ENCODE measurements around the gene GGACT.

GGACT gene

GRCh38 chr13:100552755-100553154 lies 35.8 kb downstream of the GGACT start:
- Histone ChIP-seq H3K27me3 (ENCODE audit: low read depth, low read length) (no peaks in the 10 kb centered on the region), H3K4me1 (ENCODE audit: low read length) (no peaks in the 10 kb centered on the region), H2AFZ (ENCODE audit: low read depth, low read length) (no peak overlapping the region), H3K79me2 (ENCODE audit: low read length) (no peaks in the 10 kb centered on the region), H3K27ac (ENCODE audit: low read length) (no peak overlapping the region), H3K36me3 (replicated peaks; ENCODE audit: low read depth, low read length) (no peaks in the 10 kb centered on the region), H4K20me1 (ENCODE audit: insufficient read depth, low read length) (no peaks in the 10 kb centered on the region), H3K9me3 (ENCODE audit: insufficient read depth, low read length) (no peaks in the 10 kb centered on the region), H3K9ac (ENCODE audit: low read length) (no peak overlapping the region), H3K4me3 (ENCODE audit: low read length) (no peak overlapping the region), H3K4me2 (ENCODE audit: low read length) (no peak overlapping the region)
- no peak for TF ChIP-seq CTCF (IDR thresholded peaks at IDR 0.05; ENCODE audit: low read depth, low read length)
- TF ChIP-seq EZH2phosphoT487 (IDR thresholded peaks at IDR 0.05; ENCODE audit: low read depth), result no peak

- no peak overlapping the region for H3K4me3 ChIP-seq (ENCODE audit: low read length)
- no peaks in the 10 kb centered on the region for H3K27me3 ChIP-seq (ENCODE audit: low read depth, low read length)
- H3K27ac ChIP-seq (ENCODE audit: low read length), result no peak overlapping the region
- H4K20me1 ChIP-seq (ENCODE audit: insufficient read depth, low read length), result 0 out of 2 replicates have a peak, but pooled peaks cover 4% of the 10 kb centered on the region
- no peak overlapping the region for H2AFZ ChIP-seq (ENCODE audit: low read depth, low read length)
- no peaks in the 10 kb centered on the region for H3K79me2 ChIP-seq (ENCODE audit: low read length)
- H3K9ac ChIP-seq (ENCODE audit: low read length), result no peak overlapping the region
- H3K4me2 ChIP-seq (ENCODE audit: low read length), result no peak overlapping the region
- H3K4me1 ChIP-seq (ENCODE audit: low read length), result no peaks in the 10 kb centered on the region
- TF ChIP-seq EZH2phosphoT487 (IDR thresholded peaks at IDR 0.05; ENCODE audit: low read depth) (no peak), CTCF (IDR thresholded peaks at IDR 0.05; ENCODE audit: low read depth, low read length) (no peak)
- no peaks in the 10 kb centered on the region for H3K9me3 ChIP-seq (ENCODE audit: insufficient read depth, low read length)
- no peaks in the 10 kb centered on the region for H3K36me3 ChIP-seq (replicated peaks; ENCODE audit: low read depth, low read length)
These were observed 39.3 kb downstream of the GGACT start for GRCh38 chr13:100549316-100549715.

- Histone ChIP-seq H3K4me2 (ENCODE audit: low read length) (no peak overlapping the region), H4K20me1 (ENCODE audit: insufficient read depth, low read length) (0 out of 2 replicates have a peak, but pooled peaks cover 4% of the 10 kb centered on the region), H3K79me2 (ENCODE audit: low read length) (no peaks in the 10 kb centered on the region), H3K4me1 (ENCODE audit: low read length) (peaks cover 2% of the 10 kb centered on the region), H3K9me3 (ENCODE audit: insufficient read depth, low read length) (no peaks in the 10 kb centered on the region), H3K36me3 (replicated peaks; ENCODE audit: low read depth, low read length) (no peaks in the 10 kb centered on the region), H3K27me3 (ENCODE audit: low read depth, low read length) (no peaks in the 10 kb centered on the region), H3K27ac (ENCODE audit: low read length) (no peak overlapping the region), H3K9ac (ENCODE audit: low read length) (no peak overlapping the region), H3K4me3 (ENCODE audit: low read length) (no peak overlapping the region), H2AFZ (ENCODE audit: low read depth, low read length) (no peak overlapping the region)
- TF ChIP-seq CTCF (IDR thresholded peaks at IDR 0.05; ENCODE audit: low read depth, low read length), result no peak
- TF ChIP-seq EZH2phosphoT487 (IDR thresholded peaks at IDR 0.05; ENCODE audit: low read depth), result no peak
These were observed 40.8 kb downstream of the GGACT start for GRCh38 chr13:100547791-100548201.

- Histone ChIP-seq H3K4me1 (ENCODE audit: low read length) (peaks cover 7% of the 10 kb centered on the region), H3K9ac (ENCODE audit: low read length) (no peak overlapping the region), H3K9me3 (ENCODE audit: insufficient read depth, low read length) (no peaks in the 10 kb centered on the region), H3K27me3 (ENCODE audit: low read depth, low read length) (no peaks in the 10 kb centered on the region), H4K20me1 (ENCODE audit: insufficient read depth, low read length) (0 out of 2 replicates have a peak, but pooled peaks cover 4% of the 10 kb centered on the region), H2AFZ (ENCODE audit: low read depth, low read length) (no peak overlapping the region), H3K4me3 (ENCODE audit: low read length) (no peak overlapping the region), H3K79me2 (ENCODE audit: low read length) (no peaks in the 10 kb centered on the region), H3K27ac (ENCODE audit: low read length) (no peak overlapping the region), H3K36me3 (replicated peaks; ENCODE audit: low read depth, low read length) (no peaks in the 10 kb centered on the region), H3K4me2 (ENCODE audit: low read length) (no peak overlapping the region)
- TF ChIP-seq CTCF (IDR thresholded peaks at IDR 0.05; ENCODE audit: low read depth, low read length) (no peak), EZH2phosphoT487 (IDR thresholded peaks at IDR 0.05; ENCODE audit: low read depth) (no peak)
These were observed 41.7 kb downstream of the GGACT start for GRCh38 chr13:100546713-100547405.

All from OCI-LY3 (cell line).